Osteoblast (primary cell): Measurements from ENCODE around the gene MLH3. TPM values are rescaled to one million over a fixed set of nuclear protein-coding genes. Genes with fewer than 3 reads are reported as not detected.

Source experiments
- DNase-seq: peaks from one replicate; pipeline ENCODE4 v3.0.0; 2011; ENCODE audit warnings: low spot score, mixed read lengths; ENCODE audit not compliant: insufficient read length; ENCODE audit errors: missing footprints
- H2AFZ ChIP-seq: 2 replicates; pipeline ENCODE4 v1.6.0; 2011; ENCODE audit warnings: mild to moderate bottlenecking, low read length
- H3K27ac ChIP-seq: 2 replicates; pipeline ENCODE4 v1.5.1; 2011; ENCODE audit warnings: mild to moderate bottlenecking, low read depth, low read length, moderate library complexity
- H3K27me3 ChIP-seq: 2 replicates; pipeline ENCODE4 v1.6.0; 2012; ENCODE audit warnings: mild to moderate bottlenecking, control low read depth, inconsistent platforms, low read length, moderate library complexity; ENCODE audit not compliant: insufficient read depth
- H3K36me3 ChIP-seq: 2 replicates; pipeline ENCODE4 v1.5.1; 2011; ENCODE audit warnings: mild to moderate bottlenecking, low read length, control low read depth, moderate library complexity; ENCODE audit not compliant: insufficient read depth
- H3K4me1 ChIP-seq: 2 replicates; pipeline ENCODE4 v1.5.1; 2011; ENCODE audit warnings: mild to moderate bottlenecking, low read length, control low read depth, moderate library complexity; ENCODE audit not compliant: insufficient read depth
- H3K4me2 ChIP-seq: 2 replicates; pipeline ENCODE4 v1.6.0; 2011; ENCODE audit warnings: mild to moderate bottlenecking, low read length; ENCODE audit not compliant: insufficient read depth
- H3K4me3 ChIP-seq: fragments of 200-600 bp; sonication (generic); 3 replicates; pipeline ENCODE4 v1.5.1; 2012; ENCODE audit warnings: mild to moderate bottlenecking, low read length, inconsistent platforms; ENCODE audit not compliant: insufficient read depth
- H3K79me2 ChIP-seq: 2 replicates; pipeline ENCODE4 v1.6.0; 2012; ENCODE audit warnings: mild to moderate bottlenecking, low read length, control low read depth, inconsistent platforms; ENCODE audit not compliant: insufficient read depth
- H3K9me3 ChIP-seq: 2 replicates; pipeline ENCODE4 v1.5.1; 2011; ENCODE audit warnings: low read depth, low read length, control low read depth
- H4K20me1 ChIP-seq: 2 replicates; pipeline ENCODE4 v1.6.0; 2012; ENCODE audit warnings: mild to moderate bottlenecking, low read length, control low read depth; ENCODE audit not compliant: insufficient read depth
- CTCF ChIP-seq: IDR thresholded peaks from 2 replicates; pipeline ENCODE4 v1.5.1; 2011; ENCODE audit warnings: mild to moderate bottlenecking, low read depth, low read length, moderate library complexity; ENCODE audit errors: extremely low read depth
- total RNA-seq: library from RNA; depleted of rRNA; stranded (reverse); fragments of >200 nt; gene quantifications from 2 replicates; pipeline ENCODE4 v1.2.3, GENCODE V29; 2012

The MLH3 gene
- total RNA-seq, 1 donor: 40.5 TPM

DNA sequence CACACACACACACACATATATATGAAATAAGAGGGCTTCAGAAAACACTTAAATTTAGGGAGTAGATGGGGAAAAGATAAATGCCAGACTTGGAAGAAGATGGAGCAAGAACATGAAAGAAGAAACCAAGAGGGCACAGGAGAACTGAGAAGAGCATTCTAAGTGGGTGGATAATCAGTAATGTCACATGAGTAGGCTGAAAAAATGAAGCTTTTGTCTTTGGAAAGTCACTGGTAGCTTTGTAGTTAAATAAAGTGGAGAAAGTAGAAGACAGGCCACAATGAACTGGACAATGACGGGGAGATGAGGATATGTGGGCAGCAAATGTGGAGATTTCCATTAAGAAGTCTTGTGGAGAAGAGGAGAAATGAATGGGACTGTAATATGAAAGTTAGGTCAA, 15.9 kb upstream of the MLH3 start:
- no peak for DNase-seq
- Histone ChIP-seq H3K4me3 (no peak overlapping the region), H3K27ac (no peak overlapping the region), H2AFZ (no peak overlapping the region), H3K79me2 (peaks cover 14% of the 10 kb centered on the region), H3K4me1 (peaks cover 10% of the 10 kb centered on the region), H3K4me2 (no peak overlapping the region), H3K27me3 (no peaks in the 10 kb centered on the region), H4K20me1 (no peaks in the 10 kb centered on the region), H3K36me3 (no peaks in the 10 kb centered on the region), H3K9me3 (no peaks in the 10 kb centered on the region)
- no peak for TF ChIP-seq CTCF

DNA sequence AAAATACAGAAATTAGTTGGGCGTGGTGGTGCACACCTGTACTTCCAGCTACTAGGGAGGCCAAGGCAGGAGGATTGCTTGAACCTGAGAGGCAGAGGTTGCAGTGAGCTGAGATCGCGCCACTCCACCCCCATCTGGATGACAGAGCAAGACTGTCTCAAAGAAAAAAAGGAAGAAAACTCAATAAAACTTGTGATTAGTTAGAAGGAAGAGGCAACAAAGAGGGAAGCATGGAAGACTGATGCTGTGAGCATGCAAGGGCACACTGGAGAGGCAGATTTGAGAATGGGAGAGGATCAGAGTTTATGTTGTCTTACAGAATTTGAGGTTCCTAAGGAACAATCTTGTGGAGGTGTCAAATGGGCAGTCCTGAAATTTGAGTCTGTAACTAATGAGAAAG, 15.4 kb upstream of the MLH3 start:
- Histone ChIP-seq H3K4me2 (no peak overlapping the region), H3K4me1 (peaks cover 10% of the 10 kb centered on the region), H3K36me3 (no peaks in the 10 kb centered on the region), H4K20me1 (no peaks in the 10 kb centered on the region), H3K9me3 (no peaks in the 10 kb centered on the region), H3K79me2 (peaks cover 14% of the 10 kb centered on the region), H3K27ac (no peak overlapping the region), H3K27me3 (no peaks in the 10 kb centered on the region), H2AFZ (no peak overlapping the region), H3K4me3 (no peak overlapping the region)
- DNase-seq: no peak
- no peak for TF ChIP-seq CTCF

GRCh38 chr14:75064205-75064567, 12.9 kb upstream of the MLH3 start:
- Histone ChIP-seq H3K4me3 (peak overlapping the region; percentile 93), H3K4me1 (peaks cover 10% of the 10 kb centered on the region), H3K4me2 (peak overlapping the region; percentile 98), H4K20me1 (no peaks in the 10 kb centered on the region), H3K36me3 (no peaks in the 10 kb centered on the region), H3K9me3 (no peaks in the 10 kb centered on the region), H2AFZ (peak overlapping the region; percentile 66), H3K79me2 (peaks cover 20% of the 10 kb centered on the region), H3K27ac (peak overlapping the region; percentile 4), H3K27me3 (no peaks in the 10 kb centered on the region)
- DNase-seq: no peak
- no peak for TF ChIP-seq CTCF

DNA sequence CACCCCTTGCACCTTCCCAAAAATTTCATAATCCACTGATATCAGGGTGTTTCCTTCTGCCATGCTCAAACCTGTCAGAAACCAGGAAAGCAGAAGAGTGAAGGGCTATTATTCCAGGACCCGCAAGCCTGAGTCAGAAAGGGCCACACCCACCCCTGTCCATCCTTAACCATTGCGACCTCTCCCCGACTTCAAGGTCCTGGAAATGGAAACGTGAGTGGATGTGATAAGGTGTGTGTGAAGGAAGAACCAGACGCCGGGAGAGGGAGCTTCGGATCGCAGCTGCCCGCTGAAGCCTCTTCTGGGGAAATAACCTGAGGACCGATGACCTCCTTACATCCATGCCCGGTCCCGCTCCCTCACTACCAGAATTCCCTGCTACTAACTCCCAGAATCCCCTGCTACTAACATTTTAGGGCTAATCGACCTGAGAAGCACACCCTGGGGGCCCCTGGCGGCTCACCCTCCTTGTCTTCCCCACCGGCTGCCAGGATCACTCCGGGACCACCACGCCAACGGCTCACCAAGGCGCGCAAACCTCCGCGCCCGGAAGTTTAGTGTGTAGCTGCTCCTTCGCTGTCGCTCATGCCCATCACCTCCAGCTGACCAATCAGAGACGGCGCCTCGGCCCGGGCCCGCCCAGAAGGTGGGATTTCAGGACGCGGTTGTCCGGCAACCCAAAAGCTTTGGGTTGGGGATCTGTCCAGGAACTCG, 12.4 kb upstream of the MLH3 start, which contains the start of gene ACYP1:
Gene ACYP1 (minus strand): TSS at position 534 of the 714 bp plus-strand sequence. CDS start 471 bp downstream, at position 63.
- H3K4me1 ChIP-seq: peaks cover 10% of the 10 kb centered on the region
- DNase-seq: peak; percentile 92

More for the DNA sequence above, 12.4 kb upstream of the MLH3 start, which contains the start of gene ACYP1:
- Histone ChIP-seq H4K20me1 (no peaks in the 10 kb centered on the region), H3K79me2 (peaks cover 21% of the 10 kb centered on the region), H3K4me2 (peak within 1 kb of the TSS; percentile 98), H2AFZ (peak within 1 kb of the TSS; percentile 95), H3K9me3 (no peaks in the 10 kb centered on the region), H3K27me3 (no peaks in the 10 kb centered on the region), H3K36me3 (no peaks in the 10 kb centered on the region), H3K4me3 (peak within 1 kb of the TSS; percentile 93), H3K27ac (peak within 1 kb of the TSS; percentile 68)
- no peak for TF ChIP-seq CTCF
